ENCODE data around the gene CORO6. TPM values are rescaled to one million over a fixed set of nuclear protein-coding genes. Genes with fewer than 3 reads are reported as not detected.
A peak's percentile ranks its signal among the peaks of the same experiment; 100 is the strongest.

Gene CORO6
- total and polyA plus RNA-seq, 2 of the 13 experiments (the other 11 are each of a cell fraction or from before 2014, with no cell fraction given): 0.42 to 0.82 TPM

- TF ChIP-seq HMG20B (CRISPR knock-in tag; conservative IDR thresholded peaks at IDR 0.05) (no peak), NFAT5 (CRISPR knock-in tag; IDR thresholded peaks at IDR 0.05) (0 out of 2 replicates have a peak, but pooled peaks have one; percentile 35), ZNF329 (CRISPR knock-in tag; IDR thresholded peaks at IDR 0.05; ENCODE audit: low read depth) (no peak), NCOR1 (IDR thresholded peaks at IDR 0.05; ENCODE audit: borderline replicate concordance, low read length) (no peak), SUZ12 (IDR thresholded peaks at IDR 0.05; ENCODE audit: low read depth, low read length) (no peak), KLF6 (CRISPR knock-in tag; IDR thresholded peaks at IDR 0.05) (no peak), GATAD1 (CRISPR knock-in tag; IDR thresholded peaks at IDR 0.05) (no peak), SALL1 (CRISPR knock-in tag; IDR thresholded peaks at IDR 0.05) (peak; percentile 8; the same call in 1 of the 2 replicates), KLF11 (CRISPR knock-in tag; IDR thresholded peaks at IDR 0.05) (0 out of 2 replicates have a peak, but pooled peaks have one; percentile 46), HCFC1 (IDR thresholded peaks at IDR 0.05; ENCODE audit: low read depth, low read length) (no peak), HNF1B (CRISPR knock-in tag; IDR thresholded peaks at IDR 0.05) (peak; percentile 76; the same call in 1 of the 2 replicates), SP5 (CRISPR knock-in tag; IDR thresholded peaks at IDR 0.05; ENCODE audit: borderline replicate concordance, low read depth) (peak; percentile 73), ZNF512 (CRISPR knock-in tag; IDR thresholded peaks at IDR 0.05) (no peak), PREB (CRISPR knock-in tag; IDR thresholded peaks at IDR 0.05) (no peak), XRCC5 (optimal IDR thresholded peaks at IDR 0.05; ENCODE audit: low read length) (no peak), ARHGAP35 (CRISPR knock-in tag; IDR thresholded peaks at IDR 0.05; ENCODE audit: borderline replicate concordance) (no peak), U2AF1 (optimal IDR thresholded peaks at IDR 0.05; ENCODE audit: low read depth, low read length) (no peak), THAP8 (CRISPR knock-in tag; IDR thresholded peaks at IDR 0.05; ENCODE audit: borderline replicate concordance) (0 out of 2 replicates have a peak, but pooled peaks have one; percentile 78), TARDBP (CRISPR knock-in tag; IDR thresholded peaks at IDR 0.05) (no peak)
Observed at GRCh38 chr17:29568331-29569244, 54.1 kb downstream of the CORO6 start, which contains the start of gene TP53I13 (continued).
